ENCODE results near the gene SIGLEC10. TPM values are rescaled to one million over a fixed set of nuclear protein-coding genes. Genes with fewer than 3 reads are reported as not detected.

The SIGLEC10 gene
- total and polyA plus RNA-seq, 2 experiments from 2014 or later = not detected

GRCh38 chr19:51394050-51394836, 23.2 kb downstream of the SIGLEC10 start:
- Histone ChIP-seq H3K27me3 (replicated peaks; ENCODE audit: insufficient read depth) (no peaks in the 10 kb centered on the region), H3K9me3 (ENCODE audit: low read depth) (no peaks in the 10 kb centered on the region), H2AFZ (peak overlapping the region; percentile 97), H3K27ac (peak overlapping the region; percentile 42), H3K36me3 (ENCODE audit: low read depth) (no peaks in the 10 kb centered on the region), H3K4me2 (ENCODE audit: unreplicated experiment) (peak overlapping the region; percentile 88), H3K4me1 (ENCODE audit: insufficient read depth) (no peaks in the 10 kb centered on the region), H4K20me1 (ENCODE audit: insufficient read depth) (no peaks in the 10 kb centered on the region), H3K9me2 (ENCODE audit: insufficient read depth) (no peaks in the 10 kb centered on the region), H3F3A (ENCODE audit: insufficient read depth) (no peaks in the 10 kb centered on the region), H3K4me3 (peak overlapping the region; percentile 72), H3K79me2 (ENCODE audit: insufficient read depth) (no peaks in the 10 kb centered on the region), H3K9ac (peak overlapping the region; percentile 67)
- DNase-seq = peak; percentile 99
- WGBS, 2 experiments (ENCODE audit: low coverage in 1 of 2, low lambda C conversion rate in 2 of 2, missing lambda C conversion rate in 2 of 2) = 2 to 3% methylated on average over 45 of the region's 45 CpGs
- in situ Hi-C loops (cut with MboI) = no loop called here
- no peak for TF ChIP-seq EZH2 (IDR thresholded peaks at IDR 0.05; ENCODE audit: insufficient read depth, poor library complexity, severe bottlenecking)
- no peak for TF ChIP-seq EZH2phosphoT487 (IDR thresholded peaks at IDR 0.05; ENCODE audit: insufficient read depth, low read depth)

- H3K27me3 ChIP-seq (replicated peaks; ENCODE audit: insufficient read depth) = no peaks in the 10 kb centered on the region
- TF ChIP-seq EZH2phosphoT487 (IDR thresholded peaks at IDR 0.05; ENCODE audit: insufficient read depth, low read depth) (no peak), EZH2 (IDR thresholded peaks at IDR 0.05; ENCODE audit: insufficient read depth, poor library complexity, severe bottlenecking) (no peak)
Observed at GRCh38 chr19:51392701-51393100, 24.7 kb downstream of the SIGLEC10 start.

GRCh38 chr19:51391073-51391611, 26.3 kb downstream of the SIGLEC10 start:
- peak overlapping the region; percentile 65 for H2AFZ ChIP-seq
- H3K36me3 ChIP-seq (ENCODE audit: low read depth) = no peaks in the 10 kb centered on the region

More at GRCh38 chr19:51392701-51393100, 24.7 kb downstream of the SIGLEC10 start:
- Histone ChIP-seq H3K4me1 (ENCODE audit: insufficient read depth) (no peaks in the 10 kb centered on the region), H3K4me2 (ENCODE audit: unreplicated experiment) (no peak overlapping the region), H4K20me1 (ENCODE audit: insufficient read depth) (no peaks in the 10 kb centered on the region), H3K27ac (no peak overlapping the region), H3K79me2 (ENCODE audit: insufficient read depth) (no peaks in the 10 kb centered on the region), H3K4me3 (no peak overlapping the region), H3K36me3 (ENCODE audit: low read depth) (no peaks in the 10 kb centered on the region), H3K9me3 (ENCODE audit: low read depth) (no peaks in the 10 kb centered on the region), H3K9me2 (ENCODE audit: insufficient read depth) (no peaks in the 10 kb centered on the region), H3K9ac (no peak overlapping the region), H2AFZ (no peak overlapping the region), H3F3A (ENCODE audit: insufficient read depth) (no peaks in the 10 kb centered on the region)
- in situ Hi-C loops (cut with MboI) = no loop called here
- WGBS, 2 experiments (ENCODE audit: low coverage in 1 of 2, low lambda C conversion rate in 2 of 2, missing lambda C conversion rate in 2 of 2) = 89 to 100% methylated on average over 1 of the region's 1 CpG
- DNase-seq = no peak

GRCh38 chr19:51389143-51389542, 28.3 kb downstream of the SIGLEC10 start:
- TF ChIP-seq EZH2 (IDR thresholded peaks at IDR 0.05; ENCODE audit: insufficient read depth, poor library complexity, severe bottlenecking) (no peak), EZH2phosphoT487 (IDR thresholded peaks at IDR 0.05; ENCODE audit: insufficient read depth, low read depth) (no peak)
- Histone ChIP-seq H3K27me3 (replicated peaks; ENCODE audit: insufficient read depth) (no peaks in the 10 kb centered on the region), H3K9ac (no peak overlapping the region), H4K20me1 (ENCODE audit: insufficient read depth) (no peaks in the 10 kb centered on the region), H3K9me2 (ENCODE audit: insufficient read depth) (no peaks in the 10 kb centered on the region), H3K27ac (no peak overlapping the region), H3K79me2 (ENCODE audit: insufficient read depth) (no peaks in the 10 kb centered on the region), H3K36me3 (ENCODE audit: low read depth) (no peaks in the 10 kb centered on the region), H2AFZ (no peak overlapping the region), H3K4me1 (ENCODE audit: insufficient read depth) (no peaks in the 10 kb centered on the region), H3K9me3 (ENCODE audit: low read depth) (no peaks in the 10 kb centered on the region), H3K4me3 (no peak overlapping the region), H3K4me2 (ENCODE audit: unreplicated experiment) (no peak overlapping the region), H3F3A (ENCODE audit: insufficient read depth) (no peaks in the 10 kb centered on the region)
- in situ Hi-C loops (cut with MboI) = no loop called here
- DNase-seq = no peak
- WGBS, 2 experiments (ENCODE audit: low coverage in 1 of 2, low lambda C conversion rate in 2 of 2, missing lambda C conversion rate in 2 of 2) = 70 to 73% methylated on average over 12 to 13 of the region's 14 CpGs

More at GRCh38 chr19:51391073-51391611, 26.3 kb downstream of the SIGLEC10 start:
- H3K4me1 ChIP-seq (ENCODE audit: insufficient read depth) = no peaks in the 10 kb centered on the region
- no peaks in the 10 kb centered on the region for H3K27me3 ChIP-seq (replicated peaks; ENCODE audit: insufficient read depth)
- H3F3A ChIP-seq (ENCODE audit: insufficient read depth) = no peaks in the 10 kb centered on the region
- H4K20me1 ChIP-seq (ENCODE audit: insufficient read depth) = no peaks in the 10 kb centered on the region
- TF ChIP-seq EZH2 (IDR thresholded peaks at IDR 0.05; ENCODE audit: insufficient read depth, poor library complexity, severe bottlenecking) = no peak
- TF ChIP-seq EZH2phosphoT487 (IDR thresholded peaks at IDR 0.05; ENCODE audit: insufficient read depth, low read depth) = no peak
- H3K4me3 ChIP-seq = no peak overlapping the region
- H3K9me3 ChIP-seq (ENCODE audit: low read depth) = no peaks in the 10 kb centered on the region
- H3K79me2 ChIP-seq (ENCODE audit: insufficient read depth) = no peaks in the 10 kb centered on the region
- no peaks in the 10 kb centered on the region for H3K9me2 ChIP-seq (ENCODE audit: insufficient read depth)
- no peak for DNase-seq
- in situ Hi-C loops (cut with MboI) = no loop called here
- no peak overlapping the region for H3K9ac ChIP-seq
- H3K27ac ChIP-seq = no peak overlapping the region
- no peak overlapping the region for H3K4me2 ChIP-seq (ENCODE audit: unreplicated experiment)
- WGBS, 2 experiments (ENCODE audit: low coverage in 1 of 2, low lambda C conversion rate in 2 of 2, missing lambda C conversion rate in 2 of 2) = 45 to 52% methylated on average over 6 to 8 of the region's 8 CpGs

Data from GM23248 (cell line).